COR-L47 (cell line): ENCODE measurements around the gene IL33.

Source experiments
- DNase-seq: peaks from one replicate; lab custom pipeline; 2025; lab: John Stamatoyannopoulos, UW

Gene IL33

DNA sequence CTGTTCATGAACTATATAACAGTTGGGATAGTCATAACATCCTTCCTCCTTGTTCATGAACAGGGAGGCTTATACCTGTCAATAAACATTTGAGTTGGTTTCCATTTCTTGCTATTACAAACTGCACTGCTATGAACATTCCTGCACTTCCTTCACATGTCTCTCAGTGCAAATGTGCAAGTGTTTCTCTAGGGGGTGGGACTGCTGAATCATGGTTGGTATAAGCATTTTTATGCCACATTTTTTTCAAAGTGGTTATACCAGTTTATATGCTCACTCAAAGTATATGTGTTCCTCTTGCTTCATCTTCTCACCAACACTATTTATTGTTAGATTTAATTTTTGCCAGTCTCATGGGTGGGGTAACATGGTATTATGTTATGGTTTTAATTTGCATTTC lies 86.8 kb downstream of the IL33 start:
- DNase-seq, result no peak

DNA sequence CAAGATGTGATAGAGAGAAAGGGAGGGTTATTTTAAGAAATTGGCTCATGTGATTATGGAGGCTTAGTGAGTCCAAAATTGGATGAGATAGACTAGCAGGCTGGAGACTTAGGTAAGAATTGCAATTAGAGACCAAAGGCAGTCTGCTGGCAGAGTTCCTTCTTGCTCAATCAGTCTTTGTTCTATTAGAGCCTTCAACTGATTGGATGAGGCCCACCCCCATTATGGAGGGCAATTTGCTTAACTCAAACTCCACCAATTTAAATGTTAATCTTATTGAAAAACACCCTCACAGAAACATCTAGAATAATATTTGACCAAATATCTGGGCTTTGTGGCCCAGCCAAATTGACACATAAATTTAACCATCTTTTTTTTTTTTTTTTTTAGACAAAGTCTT lies 88.6 kb downstream of the IL33 start:
- no peak for DNase-seq

DNA sequence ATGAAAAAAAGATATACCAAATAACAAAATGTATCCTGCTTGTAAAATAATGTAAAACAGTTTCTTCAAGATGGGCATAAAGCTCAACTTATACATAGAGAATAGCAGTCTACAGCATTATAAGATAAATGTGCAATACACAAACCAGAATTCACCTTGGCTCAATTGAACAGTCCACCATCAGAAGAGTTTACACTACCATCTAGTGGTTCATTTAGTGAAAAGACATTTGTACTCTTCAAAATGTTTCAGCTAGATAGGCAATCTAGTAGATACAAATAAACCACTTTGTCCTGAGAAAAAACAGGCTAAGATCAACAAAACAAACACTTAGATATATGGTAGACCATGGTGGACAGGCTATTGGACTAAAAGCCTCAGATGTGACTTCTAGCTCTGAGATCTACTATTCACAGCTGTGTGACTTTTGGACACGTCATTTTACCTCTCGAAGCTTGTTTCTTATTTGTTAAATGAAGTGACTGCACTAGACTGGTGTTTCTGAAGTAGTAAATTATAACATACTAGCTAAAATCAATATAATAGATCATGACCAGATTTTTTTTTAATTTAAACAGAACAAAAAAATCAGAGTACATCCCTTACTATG lies 90.5 kb downstream of the IL33 start:
- DNase-seq, result peak; percentile 38
